Cardiac muscle cell (in vitro differentiated cells and primary cell): ENCODE data around the gene PTPRD. TPM values are rescaled to one million over a fixed set of nuclear protein-coding genes. Genes with fewer than 3 reads are reported as not detected.
A peak's percentile ranks its signal among the peaks of the same experiment; 100 is the strongest.

ENCODE experiments used
- DNase-seq, 2 donors: peaks; one replicate each; pipeline versions ENCODE4 v3.0.0 to v3.0.0-alpha.2; 2010 to 2017; ENCODE audit warnings: low read depth in 1 of 2, low spot score in 1 of 2
- H3K27ac ChIP-seq: fragments of 200-600 bp; sonication (generic); 2 replicates; pipeline ENCODE4 v1.5.1; 2016
- H3K27me3 ChIP-seq: fragments of 200-600 bp; sonication (generic); 2 replicates; pipeline ENCODE4 v1.6.0; 2016; ENCODE audit warnings: control low read depth
- H3K36me3 ChIP-seq: fragments of 200-600 bp; sonication (generic); 2 replicates; pipeline ENCODE4 v1.5.1; 2016; ENCODE audit warnings: control low read depth
- H3K4me1 ChIP-seq: fragments of 200-600 bp; sonication (generic); 2 replicates; pipeline ENCODE4 v1.8.1; 2017; ENCODE audit warnings: low read depth, mild to moderate bottlenecking, mixed run types
- H3K4me3 ChIP-seq: fragments of 200-600 bp; sonication (generic); 2 replicates; pipeline ENCODE4 v1.5.1; 2016; ENCODE audit warnings: mild to moderate bottlenecking
- H3K9me3 ChIP-seq: fragments of 200-600 bp; sonication (generic); 2 replicates; pipeline ENCODE4 v1.5.1; 2017; ENCODE audit warnings: low read depth, mild to moderate bottlenecking, control low read depth
- polyA plus RNA-seq: library from polyadenylated mRNA; unstranded; fragments of >200 nt; fragmentation: Nextera tagmentation; extraction: Ambion mirVana; gene quantifications from 2 replicates; pipeline ENCODE4 v1.2.1, GENCODE V29; 2016
- total RNA-seq: library from RNA; depleted of rRNA; stranded (reverse); fragments of >200 nt; gene quantifications from 2 replicates; pipeline ENCODE4 v1.2.3, GENCODE V29; 2016
- TF ChIP-seq, protein P1 (sequence below): IDR thresholded peaks from 2 replicates; pipeline ENCODE4 v1.5.1; 2012; ENCODE audit warnings: low read depth, mild to moderate bottlenecking, low read length

Gene PTPRD
- total and polyA plus RNA-seq, 2 experiments from 2014 or later = 37.0 to 287 TPM

DNA sequence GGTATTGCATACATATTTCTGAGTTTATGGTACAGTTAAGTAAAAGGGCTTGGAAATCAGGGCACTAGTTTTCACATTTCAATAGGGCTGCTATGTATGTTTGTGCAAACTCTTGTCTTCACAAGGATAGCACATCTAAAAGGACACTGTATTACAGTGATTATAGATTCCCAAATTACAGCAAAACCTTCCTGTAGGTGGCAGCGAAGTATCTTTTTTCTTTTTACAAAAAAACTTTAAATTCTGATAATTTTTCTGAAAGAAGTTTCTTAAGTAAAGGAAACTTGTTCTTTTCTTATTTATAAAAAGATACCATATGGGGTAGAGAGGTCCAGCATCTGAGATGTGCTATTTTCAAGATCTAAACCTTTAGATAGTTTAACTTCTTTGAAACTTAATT lies 337.8 kb downstream of the PTPRD start:
- peak overlapping the region; percentile 98 for H3K27ac ChIP-seq
- H3K36me3 ChIP-seq = no peaks in the 10 kb centered on the region
- TF ChIP-seq, protein P1, sequence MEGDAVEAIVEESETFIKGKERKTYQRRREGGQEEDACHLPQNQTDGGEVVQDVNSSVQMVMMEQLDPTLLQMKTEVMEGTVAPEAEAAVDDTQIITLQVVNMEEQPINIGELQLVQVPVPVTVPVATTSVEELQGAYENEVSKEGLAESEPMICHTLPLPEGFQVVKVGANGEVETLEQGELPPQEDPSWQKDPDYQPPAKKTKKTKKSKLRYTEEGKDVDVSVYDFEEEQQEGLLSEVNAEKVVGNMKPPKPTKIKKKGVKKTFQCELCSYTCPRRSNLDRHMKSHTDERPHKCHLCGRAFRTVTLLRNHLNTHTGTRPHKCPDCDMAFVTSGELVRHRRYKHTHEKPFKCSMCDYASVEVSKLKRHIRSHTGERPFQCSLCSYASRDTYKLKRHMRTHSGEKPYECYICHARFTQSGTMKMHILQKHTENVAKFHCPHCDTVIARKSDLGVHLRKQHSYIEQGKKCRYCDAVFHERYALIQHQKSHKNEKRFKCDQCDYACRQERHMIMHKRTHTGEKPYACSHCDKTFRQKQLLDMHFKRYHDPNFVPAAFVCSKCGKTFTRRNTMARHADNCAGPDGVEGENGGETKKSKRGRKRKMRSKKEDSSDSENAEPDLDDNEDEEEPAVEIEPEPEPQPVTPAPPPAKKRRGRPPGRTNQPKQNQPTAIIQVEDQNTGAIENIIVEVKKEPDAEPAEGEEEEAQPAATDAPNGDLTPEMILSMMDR = no peak
- peak in 1 of 2 donors; percentile 5 for DNase-seq
- no peak overlapping the region for H3K4me3 ChIP-seq
- no peaks in the 10 kb centered on the region for H3K27me3 ChIP-seq
- H3K9me3 ChIP-seq = no peaks in the 10 kb centered on the region
- peaks cover 27% of the 10 kb centered on the region for H3K4me1 ChIP-seq

DNA sequence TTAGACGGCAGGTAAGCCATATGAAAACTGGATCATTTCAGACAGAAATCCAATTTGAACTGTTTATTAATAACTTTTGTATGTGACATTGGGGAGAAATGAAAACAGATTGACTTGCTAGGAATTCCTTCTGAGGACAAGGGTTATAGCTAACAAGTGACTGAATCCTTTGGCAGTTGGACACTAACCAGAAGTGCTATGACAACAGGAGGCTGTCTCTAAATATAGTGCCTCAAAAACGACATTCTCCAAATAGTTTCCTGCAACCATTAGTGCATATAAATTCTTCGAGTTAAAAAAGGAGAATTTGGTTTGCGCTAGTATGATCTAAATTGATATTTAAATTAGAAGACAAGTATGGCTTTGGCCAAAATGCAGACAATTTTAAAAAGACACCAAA lies 338.6 kb downstream of the PTPRD start:
- Histone ChIP-seq H3K36me3 (no peaks in the 10 kb centered on the region), H3K4me1 (peaks cover 23% of the 10 kb centered on the region), H3K27me3 (no peaks in the 10 kb centered on the region), H3K9me3 (no peaks in the 10 kb centered on the region), H3K4me3 (no peak overlapping the region), H3K27ac (peak overlapping the region; percentile 98)
- TF ChIP-seq, protein P1 = no peak
- DNase-seq = peak in 1 of 2 donors; percentile 81

GRCh38 chr9:10272830-10273229 lies 340.0 kb downstream of the PTPRD start:
- peak overlapping the region; percentile 98 for H3K27ac ChIP-seq
- no peaks in the 10 kb centered on the region for H3K27me3 ChIP-seq
- no peak overlapping the region for H3K4me3 ChIP-seq
- H3K36me3 ChIP-seq = no peaks in the 10 kb centered on the region
- H3K4me1 ChIP-seq = peaks cover 30% of the 10 kb centered on the region
- H3K9me3 ChIP-seq = no peaks in the 10 kb centered on the region
- TF ChIP-seq, protein P1 = no peak
- DNase-seq = no peak

GRCh38 chr9:10268531-10269485 lies 344.0 kb downstream of the PTPRD start:
- peak; percentile 50 to 78 for DNase-seq
- TF ChIP-seq, protein P1 = peak; percentile 40
- H3K4me3 ChIP-seq = no peak overlapping the region

GRCh38 chr9:10265153-10265631 lies 347.6 kb downstream of the PTPRD start:
- H3K4me3 ChIP-seq = no peak overlapping the region
- no peaks in the 10 kb centered on the region for H3K27me3 ChIP-seq
- TF ChIP-seq, protein P1 = no peak
- no peak overlapping the region for H3K27ac ChIP-seq
- H3K9me3 ChIP-seq = no peaks in the 10 kb centered on the region
- no peaks in the 10 kb centered on the region for H3K36me3 ChIP-seq
- peaks cover 7% of the 10 kb centered on the region for H3K4me1 ChIP-seq
- DNase-seq = peak in 1 of 2 donors; percentile 71

More at GRCh38 chr9:10268531-10269485, 344.0 kb downstream of the PTPRD start:
- Histone ChIP-seq H3K36me3 (no peaks in the 10 kb centered on the region), H3K4me1 (peaks cover 16% of the 10 kb centered on the region), H3K9me3 (no peaks in the 10 kb centered on the region), H3K27me3 (no peaks in the 10 kb centered on the region), H3K27ac (peak overlapping the region; percentile 51)
